Sciatic nerve (tissue), 2 donors: ENCODE results near the gene DDB1. TPM values are rescaled to one million over a fixed set of nuclear protein-coding genes. Genes with fewer than 3 reads are reported as not detected.

ENCODE experiments used
- ATAC-seq: fragments of 200-7000 bp; cut with Tn5 transposase; one replicate; pipeline ENCODE4 v1.9.1; 2020; ENCODE audit warnings: mild to moderate bottlenecking, moderate library complexity
- DNase-seq: peaks from one replicate; pipeline ENCODE4 v3.0.0-alpha.2; 2020; ENCODE audit warnings: low spot score
- intact Hi-C: fragments of 100-400 bp; cut with DNase I; formaldehyde crosslinking; loops from one replicate; pipeline ENCODE4 v1.14.2; 2022
- total RNA-seq: library from RNA; stranded (reverse); fragmentation: NEBNext Ultra II Directional; extraction: Animal tissue kit (Norgen Biotek cat#: 25700); gene quantifications from one replicate; pipeline ENCODE4 v1.2.1, GENCODE V29; 2021
- donor health status: DM: no; HTN: no; CAD: no.
- donor health status: DM: no; HTN: no; CAD: no.

The DDB1 gene
- total RNA-seq, 1 donor from 2014 or later, result 161 TPM

DNA sequence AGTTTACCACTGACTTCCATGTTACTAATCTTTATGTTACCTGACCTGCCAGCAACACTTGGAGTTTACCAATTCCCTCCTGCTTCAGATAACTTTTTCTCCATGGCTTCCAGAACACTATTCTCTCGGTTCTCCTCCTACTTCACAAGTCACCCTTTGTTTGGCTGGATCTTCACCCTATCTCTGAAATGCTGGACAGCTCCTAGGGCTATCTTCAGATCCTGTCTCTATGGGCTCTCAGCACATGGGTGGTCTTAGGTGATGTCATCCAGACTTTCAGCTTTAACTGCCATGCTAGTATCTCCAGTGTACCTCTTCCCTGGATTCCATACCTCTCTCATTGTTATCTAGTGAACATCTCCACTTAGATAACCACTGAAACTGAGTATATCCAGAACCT is 25.6 kb downstream of the DDB1 start:
- ATAC-seq, result no peak
- intact Hi-C loops, result no loop called here
- DNase-seq, result no peak

DNA sequence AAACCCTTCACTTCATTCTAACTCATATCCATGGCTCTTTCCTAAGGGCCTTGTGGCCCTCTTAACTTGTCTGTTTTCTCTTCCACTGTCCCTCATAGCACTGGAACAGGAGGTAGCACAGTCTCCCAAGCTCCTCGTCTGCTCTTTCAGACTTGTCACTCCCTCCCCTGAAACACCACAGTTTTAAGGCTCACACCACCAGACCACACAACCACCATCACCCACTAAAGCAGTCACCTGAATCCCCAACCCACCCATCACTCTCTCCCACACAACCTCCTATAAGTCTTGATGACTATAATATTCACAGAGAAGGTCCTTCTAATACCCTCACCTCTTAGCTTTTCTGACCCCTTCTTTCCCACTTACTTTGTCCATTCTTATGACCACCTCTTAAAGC is 26.7 kb downstream of the DDB1 start:
- DNase-seq (no peak), ATAC-seq (no peak)
- intact Hi-C loops, result no loop called here

- ATAC-seq (no peak), DNase-seq (no peak)
- intact Hi-C loops, result no loop called here
These were observed 27.5 kb downstream of the DDB1 start for GRCh38 chr11:61305417-61305816.

DNA sequence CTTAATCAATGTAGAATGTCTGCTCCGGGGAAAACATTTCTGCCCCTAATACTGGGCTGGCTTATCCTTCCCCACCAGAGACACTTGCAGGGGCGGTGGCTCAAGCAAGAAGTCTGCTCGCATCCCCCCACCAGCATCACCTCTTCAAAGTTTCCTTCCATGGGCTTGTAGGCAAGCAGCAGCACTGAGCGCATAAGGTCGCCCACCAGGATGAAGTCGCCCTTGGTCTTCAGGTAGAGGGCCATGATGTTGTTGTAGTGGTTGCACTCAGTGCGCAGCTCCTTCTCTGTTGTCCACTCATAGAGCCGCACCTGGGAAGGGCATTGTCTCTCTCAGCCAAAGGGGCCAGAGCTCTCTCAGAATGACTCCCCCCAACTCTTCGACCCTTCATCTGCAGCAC is 29.2 kb downstream of the DDB1 start:
- intact Hi-C loops, result no loop called here
- no peak for DNase-seq
- ATAC-seq, result no peak

DNA sequence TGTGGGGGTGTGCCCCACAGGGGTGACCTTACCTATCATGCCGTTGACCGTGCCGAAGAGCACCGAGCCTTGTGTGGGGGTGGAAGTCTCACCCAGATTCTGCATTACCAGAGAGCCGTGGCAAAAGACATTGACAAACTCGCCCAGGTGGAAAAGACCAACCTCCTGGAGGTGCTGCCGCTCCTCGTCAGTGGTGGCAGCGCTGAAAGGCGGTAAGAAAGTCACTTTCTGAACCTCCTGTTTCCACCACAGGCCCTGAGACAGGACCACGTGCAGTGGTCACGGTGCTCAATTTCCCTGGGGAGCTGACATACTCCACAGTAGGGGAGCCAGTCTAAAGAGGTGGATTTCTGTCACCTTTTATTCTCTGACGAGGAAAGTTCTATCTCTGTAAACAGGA is 30.4 kb downstream of the DDB1 start:
- DNase-seq, result no peak
- intact Hi-C loops, result no loop called here
- no peak for ATAC-seq

GRCh38 chr11:61298663-61299244 is 34.2 kb downstream of the DDB1 start:
- intact Hi-C loops, result no loop called here
- no peak for ATAC-seq
- no peak for DNase-seq

GRCh38 chr11:61297746-61298145 is 35.2 kb downstream of the DDB1 start:
- DNase-seq, result peak; percentile 70
- intact Hi-C loops, result no loop called here
- peak; percentile 91 for ATAC-seq

DNA sequence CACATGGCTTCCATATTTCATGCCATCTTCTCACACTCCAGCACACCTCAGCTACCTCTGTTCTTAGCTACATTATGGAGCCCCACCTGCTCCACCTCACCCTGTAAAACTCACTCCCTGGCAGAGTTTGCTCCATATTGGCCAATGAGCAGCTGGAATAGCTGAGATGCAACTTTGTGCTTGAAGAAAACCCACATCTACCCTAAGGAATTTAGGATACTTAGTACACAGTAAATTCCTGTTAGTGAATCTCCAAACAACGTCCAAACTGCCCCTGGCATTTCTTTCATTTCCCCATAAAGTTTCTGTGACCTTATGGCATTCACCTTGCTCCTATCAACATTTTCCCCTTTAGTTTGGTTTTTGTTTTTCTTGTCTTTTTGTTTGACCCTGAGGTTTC is 35.6 kb downstream of the DDB1 start:
- intact Hi-C loops, result no loop called here
- no peak for DNase-seq
- peak; percentile 6 for ATAC-seq

GRCh38 chr11:61295596-61295926 is 37.3 kb downstream of the DDB1 start:
- intact Hi-C loops, result no loop called here
- ATAC-seq (no peak), DNase-seq (no peak)

- intact Hi-C loops, result no loop called here
- peak; percentile 70 for DNase-seq
- ATAC-seq, result peak; percentile 35
These were observed 37.9 kb downstream of the DDB1 start, which contains the start of gene VWCE for GRCh38 chr11:61294717-61295595. TSS of gene VWCE (minus strand) at chr11:61295316. CDS start at chr11:61295037, 279 bp downstream.

DNA sequence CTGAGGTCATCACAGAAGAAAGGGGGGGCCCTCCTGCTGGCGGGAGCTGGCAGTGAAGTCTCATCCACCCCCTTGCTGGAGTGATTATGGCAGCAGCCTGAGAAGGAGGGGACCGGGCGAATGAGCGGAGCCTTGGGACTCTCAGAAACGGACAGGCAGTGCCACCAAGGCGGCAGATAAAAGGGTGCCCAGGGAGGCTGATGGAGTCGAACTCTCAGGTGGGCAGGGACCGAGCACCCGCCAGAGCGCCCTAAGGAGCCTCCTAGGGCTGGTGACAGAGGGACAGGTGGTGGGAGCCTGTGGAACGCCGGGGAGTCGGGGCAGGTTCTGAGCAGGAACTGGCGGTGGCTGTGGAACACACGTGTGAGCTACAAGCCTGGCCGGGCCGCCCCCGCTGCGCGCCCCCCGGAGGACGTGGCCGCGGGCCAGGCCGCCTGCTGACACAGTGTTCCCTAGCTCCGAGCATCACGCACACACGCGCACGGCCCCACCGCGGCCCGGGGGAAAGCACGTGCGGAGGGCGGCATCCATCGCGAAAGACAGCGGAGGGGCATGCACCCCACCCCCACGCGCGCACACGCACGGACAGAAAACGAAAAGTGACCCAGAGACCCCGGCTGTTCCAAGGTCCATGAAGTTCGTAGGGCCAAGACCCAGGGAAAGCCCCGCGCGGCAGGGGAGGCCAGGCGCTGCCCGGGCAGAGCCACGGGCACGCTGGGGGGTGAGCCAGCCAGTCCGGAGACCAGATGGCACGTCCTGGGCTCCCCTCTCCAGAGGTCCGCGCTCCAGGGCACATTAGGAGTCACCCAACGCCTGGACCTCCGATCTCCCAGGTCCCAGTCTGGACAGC is 38.8 kb downstream of the DDB1 start:
- intact Hi-C loops, result no loop called here
- DNase-seq, result peak; percentile 75
- ATAC-seq, result peak; percentile 61

- DNase-seq, result no peak
- intact Hi-C loops, result no loop called here
- ATAC-seq, result no peak
These were observed 40.5 kb downstream of the DDB1 start for GRCh38 chr11:61292356-61292755.

- DNase-seq (no peak), ATAC-seq (no peak)
- intact Hi-C loops, result no loop called here
These were observed 41.8 kb downstream of the DDB1 start for GRCh38 chr11:61290905-61291690.

GRCh38 chr11:61287338-61287977 is 45.4 kb downstream of the DDB1 start:
- intact Hi-C loops, result no loop called here
- ATAC-seq, result no peak

GRCh38 chr11:61283613-61284012 is 49.3 kb downstream of the DDB1 start:
- intact Hi-C loops, result no loop called here
- DNase-seq (no peak), ATAC-seq (no peak)

More at GRCh38 chr11:61287338-61287977, 45.4 kb downstream of the DDB1 start:
- DNase-seq, result no peak

DNA sequence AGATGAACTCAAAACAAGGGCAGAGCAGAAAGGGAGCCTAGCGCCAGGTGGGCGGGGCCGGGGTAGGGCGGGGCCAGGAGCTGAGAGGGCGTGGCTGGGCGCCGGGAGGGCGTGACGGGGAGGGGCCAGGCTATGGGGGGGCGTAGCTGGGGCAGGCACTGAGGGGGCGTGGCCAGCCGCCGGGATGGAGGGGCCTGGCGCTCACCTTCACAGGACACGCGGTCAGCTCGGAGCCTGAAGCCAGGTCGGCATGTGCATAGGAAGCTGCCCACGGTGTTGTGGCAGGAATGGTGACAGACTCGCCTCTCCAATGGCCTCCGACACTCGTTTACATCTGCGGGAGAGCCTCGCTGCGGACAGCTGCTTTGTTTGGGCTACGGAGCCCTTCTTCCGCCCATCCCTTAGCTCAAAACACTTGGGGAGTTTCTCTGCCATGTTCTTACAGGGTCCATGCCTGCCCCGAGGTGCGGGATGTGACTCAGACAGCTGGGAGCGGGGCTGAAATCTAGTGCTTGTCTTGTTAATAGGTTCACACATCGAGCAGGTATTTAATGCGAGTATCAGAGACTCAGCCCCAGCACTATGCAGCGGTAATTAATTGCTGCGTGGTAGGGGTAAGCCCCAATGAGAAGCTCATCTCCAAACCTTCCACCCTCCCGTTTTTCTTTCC is 51.2 kb downstream of the DDB1 start:
- peak; percentile 79 for DNase-seq
- intact Hi-C loops, result no loop called here
- ATAC-seq, result peak; percentile 96

DNA sequence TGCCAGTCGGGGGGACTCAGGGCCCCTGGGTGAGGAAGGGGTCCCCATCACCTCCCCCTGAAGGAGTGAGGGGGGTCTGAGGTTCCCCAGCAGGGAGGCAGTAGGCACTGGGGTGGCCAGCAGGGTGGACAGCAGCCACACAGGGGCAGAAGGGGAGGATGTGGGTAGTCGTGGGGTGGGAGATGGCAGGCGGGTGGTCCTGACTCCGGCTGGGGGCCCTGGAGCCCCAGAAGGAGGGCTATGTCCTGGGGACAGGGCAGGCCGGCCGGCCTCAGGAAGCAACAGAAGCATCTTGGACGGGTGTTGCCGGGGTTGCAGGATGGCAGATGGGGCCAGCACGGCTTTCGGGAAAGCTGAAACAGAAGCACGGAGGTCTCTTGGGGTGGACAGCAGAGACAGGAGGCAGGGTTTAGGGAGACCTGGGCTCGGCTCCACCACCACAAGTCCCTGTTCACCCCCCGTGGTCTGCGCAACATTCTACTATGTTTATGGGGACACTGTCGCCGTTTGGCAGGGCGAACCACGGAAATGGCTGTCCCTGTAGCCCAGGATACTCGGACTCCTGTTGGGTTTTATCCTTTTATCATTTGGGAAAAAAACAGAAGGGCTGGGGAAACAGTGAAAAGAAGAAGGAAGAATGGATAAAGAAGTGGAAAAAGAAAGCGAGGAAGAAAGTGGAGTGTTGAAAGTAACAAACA is 51.9 kb downstream of the DDB1 start:
- no peak for DNase-seq
- no peak for ATAC-seq
- intact Hi-C loops, result no loop called here
